Ovary (tissue), 3 donors: ENCODE data around the gene TALDO1.

Experiments used
- EP300 ChIP-seq: sonication (generic); formaldehyde crosslinking; IDR thresholded peaks from one replicate; pipeline ENCODE4 v1.6.1; 2017; ENCODE audit warnings: antibody characterized with exemption
- TF ChIP-seq, protein P1 (sequence below), 3 donors: fragments of 450-650 bp in 2 of 3; fragments of 200-600 bp in 1 of 3; IDR thresholded peaks; one replicate each; pipeline versions ENCODE4 v1.5.1 to v1.8.0; 2016 to 2022; ENCODE audit warnings: antibody characterized with exemption in 3 of 3, mild to moderate bottlenecking in 1 of 3
- donor health status: DM: no; HTN: no; CAD: no.

- TF ChIP-seq EP300: no peak
- TF ChIP-seq, protein P1, sequence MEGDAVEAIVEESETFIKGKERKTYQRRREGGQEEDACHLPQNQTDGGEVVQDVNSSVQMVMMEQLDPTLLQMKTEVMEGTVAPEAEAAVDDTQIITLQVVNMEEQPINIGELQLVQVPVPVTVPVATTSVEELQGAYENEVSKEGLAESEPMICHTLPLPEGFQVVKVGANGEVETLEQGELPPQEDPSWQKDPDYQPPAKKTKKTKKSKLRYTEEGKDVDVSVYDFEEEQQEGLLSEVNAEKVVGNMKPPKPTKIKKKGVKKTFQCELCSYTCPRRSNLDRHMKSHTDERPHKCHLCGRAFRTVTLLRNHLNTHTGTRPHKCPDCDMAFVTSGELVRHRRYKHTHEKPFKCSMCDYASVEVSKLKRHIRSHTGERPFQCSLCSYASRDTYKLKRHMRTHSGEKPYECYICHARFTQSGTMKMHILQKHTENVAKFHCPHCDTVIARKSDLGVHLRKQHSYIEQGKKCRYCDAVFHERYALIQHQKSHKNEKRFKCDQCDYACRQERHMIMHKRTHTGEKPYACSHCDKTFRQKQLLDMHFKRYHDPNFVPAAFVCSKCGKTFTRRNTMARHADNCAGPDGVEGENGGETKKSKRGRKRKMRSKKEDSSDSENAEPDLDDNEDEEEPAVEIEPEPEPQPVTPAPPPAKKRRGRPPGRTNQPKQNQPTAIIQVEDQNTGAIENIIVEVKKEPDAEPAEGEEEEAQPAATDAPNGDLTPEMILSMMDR (IDR thresholded peaks at IDR 0.05): no peak
These were observed 40.1 kb upstream of the TALDO1 start for GRCh38 chr11:706957-707816.
